ENCODE measurements around the gene OBI1.

Gene OBI1

DNA sequence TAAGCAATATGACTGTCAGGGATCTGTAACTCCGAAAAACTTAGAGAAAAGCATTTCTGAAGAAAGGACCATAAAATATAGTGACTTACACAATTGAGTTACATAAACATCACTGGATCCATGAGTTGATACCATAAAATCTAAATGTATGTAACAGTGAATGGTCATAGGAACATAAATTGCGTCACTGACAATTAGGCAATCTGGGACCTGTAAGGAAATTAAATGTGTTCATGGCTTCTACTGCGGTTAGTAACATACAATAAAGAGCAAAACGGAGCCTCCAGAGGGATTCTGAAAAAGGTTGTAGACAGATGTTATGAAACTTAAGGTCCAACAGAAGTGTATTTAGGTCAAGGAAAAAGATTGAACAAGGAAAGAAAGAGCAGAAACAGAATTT, 82.7 kb downstream of the OBI1 start:
- no peak for DNase-seq (ENCODE audit: low spot score)

- no peak for DNase-seq (ENCODE audit: low spot score)
Measured at GRCh38 chr13:78572459-78572858, 86.5 kb downstream of the OBI1 start.

GRCh38 chr13:78569029-78569428, 89.9 kb downstream of the OBI1 start:
- no peak for DNase-seq (ENCODE audit: low spot score)

DNA sequence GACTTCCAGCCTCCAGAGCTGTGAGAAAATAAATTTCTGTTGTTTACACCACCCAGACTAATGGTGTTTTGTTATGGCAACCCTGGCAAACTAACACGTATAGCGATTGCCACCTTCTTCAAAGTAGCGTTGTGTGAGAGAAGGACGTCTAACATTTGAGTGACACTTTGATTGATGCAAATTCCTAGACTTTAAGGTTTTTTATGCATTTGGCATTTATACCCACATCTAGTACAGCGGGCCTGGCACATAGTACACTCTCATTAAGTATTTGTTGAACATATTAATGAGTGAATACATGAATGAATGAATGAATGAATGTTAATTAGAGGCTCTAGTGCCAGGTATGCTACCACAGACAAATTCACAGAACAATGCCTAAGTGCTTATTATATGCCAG, 92.3 kb downstream of the OBI1 start:
- no peak for DNase-seq (ENCODE audit: low spot score)

Measured in CD4-positive, alpha-beta T cell treated with Interleukin-2 at 100 ng/mL for 4 hours (primary cell).